Tibial artery (tissue), 4 donors: ENCODE data around the gene TSPAN14.

Experiments used
- DNase-seq, 2 donors: peaks; one replicate each; pipeline ENCODE4 v3.0.0-alpha.2; 2019
- H3K27ac ChIP-seq, 2 donors: fragments of 200-600 bp; sonication (generic) in 1 of 2; 1 replicate in 1 of 2; 2 replicates in 1 of 2; pipeline ENCODE4 v1.5.1; 2018 to 2019; ENCODE audit warnings: mild to moderate bottlenecking in 1 of 2
- H3K27me3 ChIP-seq, 2 donors: fragments of 200-600 bp; sonication (generic) in 1 of 2; one replicate each; pipeline versions ENCODE4 v1.5.1 to v1.6.0; 2016 to 2019
- H3K36me3 ChIP-seq, 3 donors: fragments of 200-600 bp; sonication (generic) in 2 of 3; one replicate each; pipeline ENCODE4 v1.5.1; 2016 to 2019; ENCODE audit warnings: mild to moderate bottlenecking in 2 of 3
- H3K4me1 ChIP-seq, 4 donors: fragments of 200-600 bp; sonication (generic) in 2 of 4; 1 replicate in 3 of 4; 2 replicates in 1 of 4; pipeline ENCODE4 v1.5.1; 2016 to 2019
- H3K4me3 ChIP-seq, 2 donors: fragments of 200-600 bp; sonication (generic) in 1 of 2; 1 replicate in 1 of 2; 2 replicates in 1 of 2; pipeline ENCODE4 v1.5.1; 2018 to 2019; ENCODE audit warnings: mild to moderate bottlenecking in 2 of 2
- H3K9me3 ChIP-seq, 3 donors: fragments of 200-600 bp; sonication (generic) in 1 of 3; one replicate each; pipeline ENCODE4 v1.5.1; 2016 to 2019
- CTCF ChIP-seq, 2 experiments: fragments of 200-600 bp in 1 of 2; fragments of 450-650 bp in 1 of 2; IDR thresholded peaks; one replicate each; pipeline ENCODE4 v1.5.1; 2017 to 2019; ENCODE audit warnings: antibody characterized with exemption in 2 of 2, mild to moderate bottlenecking in 1 of 2, moderate library complexity in 1 of 2
- intact Hi-C: fragments of 100-400 bp; cut with DNase I; formaldehyde crosslinking; loops from one replicate; pipeline ENCODE4 v1.15.0; 2023; ENCODE audit warnings: low total_unique reads

TSPAN14 gene

DNA sequence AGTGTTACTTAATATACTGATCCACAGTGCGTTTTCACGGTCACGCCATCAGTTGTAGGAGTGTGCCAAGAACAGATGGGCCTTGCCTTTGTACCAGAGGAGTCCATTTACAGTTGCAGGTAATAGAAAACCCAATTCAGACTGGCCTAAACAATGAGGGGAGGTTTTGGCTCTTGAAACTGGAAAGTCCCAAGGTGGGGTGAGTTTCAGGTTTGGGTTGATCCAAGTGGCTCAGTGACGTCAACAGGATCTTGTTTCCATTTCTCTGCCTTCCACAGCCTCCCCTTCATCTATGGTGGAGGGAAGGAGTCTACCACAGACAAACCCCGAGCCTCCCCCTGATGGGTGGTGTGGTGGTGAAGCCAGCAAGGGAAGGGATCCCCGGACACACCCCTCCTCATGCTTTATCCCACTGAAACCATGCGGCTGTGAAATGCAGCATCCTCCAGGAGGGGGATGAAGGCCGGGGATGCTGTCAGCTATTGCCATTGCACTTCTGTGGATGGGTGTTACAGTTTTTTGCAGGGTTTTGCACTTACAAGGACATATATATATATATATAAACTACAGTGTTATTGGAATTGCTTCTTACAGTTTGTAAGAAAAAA is 68.8 kb downstream of the TSPAN14 start:
- Histone ChIP-seq H3K4me1 (peaks cover 0 to 7% (median 4%) of the 10 kb centered on the region in 4 donors), H3K27ac (no peak overlapping the region), H3K27me3 (no peaks in the 10 kb centered on the region), H3K4me3 (no peak overlapping the region), H3K9me3 (no peaks in the 10 kb centered on the region), H3K36me3 (peaks cover 5 to 45% (median 32%) of the 10 kb centered on the region in 3 donors)
- intact Hi-C loops: no loop called here
- TF ChIP-seq CTCF (IDR thresholded peaks at IDR 0.05): no peak
- DNase-seq: no peak

- TF ChIP-seq CTCF (IDR thresholded peaks at IDR 0.05): no peak
- Histone ChIP-seq H3K4me3 (no peak overlapping the region), H3K27ac (no peak overlapping the region), H3K9me3 (no peaks in the 10 kb centered on the region), H3K36me3 (peaks cover 0 to 36% (median 23%) of the 10 kb centered on the region in 3 donors), H3K4me1 (no peaks in the 10 kb centered on the region), H3K27me3 (no peaks in the 10 kb centered on the region)
- intact Hi-C loops: no loop called here
- DNase-seq: no peak
Observed at GRCh38 chr10:80523773-80524172, 69.7 kb downstream of the TSPAN14 start.

GRCh38 chr10:80524190-80524909 is 70.2 kb downstream of the TSPAN14 start:
- no peaks in the 10 kb centered on the region for H3K4me1 ChIP-seq
- H3K36me3 ChIP-seq: peaks cover 0 to 30% (median 20%) of the 10 kb centered on the region in 3 donors
- no peak for DNase-seq
- H3K27ac ChIP-seq: no peak overlapping the region
- TF ChIP-seq CTCF (IDR thresholded peaks at IDR 0.05): no peak
- H3K4me3 ChIP-seq: no peak overlapping the region
- H3K9me3 ChIP-seq: no peaks in the 10 kb centered on the region
- H3K27me3 ChIP-seq: no peaks in the 10 kb centered on the region
- intact Hi-C loops: no loop called here

- Histone ChIP-seq H3K27ac (no peak overlapping the region), H3K9me3 (no peaks in the 10 kb centered on the region), H3K27me3 (no peaks in the 10 kb centered on the region), H3K4me1 (no peaks in the 10 kb centered on the region), H3K4me3 (no peak overlapping the region), H3K36me3 (peaks cover 0 to 11% (median 2%) of the 10 kb centered on the region in 3 donors)
- TF ChIP-seq CTCF (IDR thresholded peaks at IDR 0.05): no peak
- intact Hi-C loops: no loop called here
- DNase-seq: no peak
Observed at GRCh38 chr10:80526218-80526617, 72.1 kb downstream of the TSPAN14 start.

- DNase-seq: no peak
- H3K9me3 ChIP-seq: no peaks in the 10 kb centered on the region
- TF ChIP-seq CTCF (IDR thresholded peaks at IDR 0.05): no peak
- intact Hi-C loops: no loop called here
- H3K27me3 ChIP-seq: no peaks in the 10 kb centered on the region
- H3K4me1 ChIP-seq: no peaks in the 10 kb centered on the region
- H3K36me3 ChIP-seq: peaks cover 0 to 8% (median 0%) of the 10 kb centered on the region in 3 donors
- H3K4me3 ChIP-seq: no peak overlapping the region
- H3K27ac ChIP-seq: no peak overlapping the region
Observed at GRCh38 chr10:80526742-80527141, 72.6 kb downstream of the TSPAN14 start.
